K562 (cell line): ENCODE results near the gene SORBS2. TPM values are rescaled to one million over a fixed set of nuclear protein-coding genes. Genes with fewer than 3 reads are reported as not detected.

Experiments used
- ATAC-seq: fragments of 200-7000 bp; cut with Tn5 transposase; 3 replicates; pipeline ENCODE4 v1.9.1; 2020; ENCODE audit warnings: moderate library complexity
- BruUV-seq: library from RNA; stranded (reverse); fragments of 400-500 nt; replicated peaks from 2 replicates; lab custom pipeline; 2021; lab: Mats Ljungman, UMichigan
- CTCF ChIA-PET: fragments of 300-600 bp; formaldehyde crosslinking; extraction: SDS; loops from one replicate; lab custom pipeline; 2021; ENCODE audit warnings: low intra/inter-chr PET ratio; lab: Yijun Ruan, JAX
- POLR2A ChIA-PET: fragments of 300-600, 350-650 bp; sonication (Branson Sonifier 250); formaldehyde crosslinking; extraction: SDS; loops from one replicate; lab custom pipeline; 2021; ENCODE audit warnings: antibody characterized with exemption, inconsistent platforms; lab: Yijun Ruan, JAX
- DNase-seq, 4 experiments: peaks; one replicate each; pipeline versions ENCODE4 v3.0.0 to v3.0.0-alpha.2; 2011 to 2018; ENCODE audit warnings: low spot score in 3 of 4, mixed read lengths in 3 of 4; ENCODE audit errors: extremely low read depth in 1 of 4
- FAIRE-seq: peaks from 2 replicates; lab custom pipeline; 2011; peaks lifted over from hg19 to GRCh38; lab: Jason Lieb, UNC
- H2AFZ ChIP-seq: 2 replicates; pipeline ENCODE4 v1.6.0; 2011; ENCODE audit warnings: low read depth, low read length, control low read depth, inconsistent platforms
- H3K27ac ChIP-seq: fragments of 200-600 bp; 3 replicates; pipeline ENCODE4 v1.8.0; 2011; ENCODE audit warnings: low read depth, mild to moderate bottlenecking, control low read depth, inconsistent platforms, low read length, moderate library complexity, mixed read lengths; ENCODE audit errors: extremely low read depth
- H3K27me3 ChIP-seq, 2 experiments: fragments of 300-600 bp in 1 of 2; 2 replicates in 1 of 2; 3 replicates in 1 of 2; pipeline versions ENCODE4 v1.6.0 to v1.8.0; 2011; ENCODE audit warnings: inconsistent platforms in 2 of 2, low read length in 2 of 2, mild to moderate bottlenecking in 1 of 2, mixed read lengths in 1 of 2, moderate library complexity in 1 of 2; ENCODE audit not compliant: control insufficient read depth in 2 of 2, insufficient read depth in 2 of 2
- H3K36me3 ChIP-seq: fragments of 300-600 bp; 3 replicates; pipeline ENCODE4 v1.8.0; 2011; ENCODE audit warnings: mild to moderate bottlenecking, low read length, inconsistent platforms; ENCODE audit not compliant: control insufficient read depth, insufficient read depth
- H3K4me1 ChIP-seq, 2 experiments: fragments of 200-600 bp in 1 of 2; replicated peaks in 1 of 2; 2 replicates in 1 of 2; 3 replicates in 1 of 2; pipeline versions ENCODE4 v1.5.1 to v1.8.0; 2011; ENCODE audit warnings: inconsistent platforms in 2 of 2, low read length in 2 of 2, mild to moderate bottlenecking in 1 of 2, mixed read lengths in 1 of 2, moderate library complexity in 1 of 2; ENCODE audit not compliant: control insufficient read depth in 2 of 2, insufficient read depth in 2 of 2
- H3K4me2 ChIP-seq: 2 replicates; pipeline ENCODE4 v1.6.1; 2011; ENCODE audit warnings: low read length, control low read depth, inconsistent platforms, mixed read lengths; ENCODE audit not compliant: insufficient read depth
- H3K4me3 ChIP-seq: fragments of 200-600 bp; sonication (generic), shearing (Covaris generic); 2 replicates; pipeline ENCODE4 v1.5.1; 2016; ENCODE audit warnings: control low read depth, inconsistent platforms
- H3K79me2 ChIP-seq: fragments of 200-600 bp; 3 replicates; pipeline ENCODE4 v1.8.0; 2011; ENCODE audit warnings: low read length, inconsistent platforms; ENCODE audit not compliant: control insufficient read depth, insufficient read depth
- H3K9ac ChIP-seq, 2 experiments: 2 replicates each; pipeline versions ENCODE4 v1.6.0 to v1.6.1; 2011; ENCODE audit warnings: low read depth in 2 of 2, low read length in 2 of 2, control low read depth in 1 of 2, inconsistent platforms in 1 of 2, mild to moderate bottlenecking in 1 of 2, mixed read lengths in 1 of 2; ENCODE audit not compliant: insufficient read depth in 1 of 2
- H3K9me1 ChIP-seq: one replicate; pipeline ENCODE4 v1.6.0; 2011; ENCODE audit warnings: inconsistent platforms, mild to moderate bottlenecking, low read length, moderate library complexity; ENCODE audit not compliant: control insufficient read depth, insufficient read depth
- H3K9me3 ChIP-seq: replicated peaks from 2 replicates; pipeline ENCODE4 v1.5.1; 2011; ENCODE audit warnings: low read depth, low read length, inconsistent platforms; ENCODE audit not compliant: control insufficient read depth, insufficient read depth
- H4K20me1 ChIP-seq: replicated peaks from 2 replicates; pipeline ENCODE4 v1.6.1; 2011; ENCODE audit warnings: low read length, inconsistent platforms, mixed read lengths; ENCODE audit not compliant: control insufficient read depth, insufficient read depth
- BMI1 ChIP-seq: fragments of 150-350 bp; IDR thresholded peaks from 2 replicates; pipeline ENCODE4 v1.6.1; 2014; ENCODE audit warnings: low read length
- CBFA2T3 ChIP-seq: fragments of 450-650 bp; IDR thresholded peaks from 2 replicates; pipeline ENCODE4 v1.6.1; 2017
- KDM1A ChIP-seq, 2 experiments: fragments of 450-650 bp; IDR thresholded peaks; 2 replicates each; pipeline ENCODE4 v1.6.1; 2016; ENCODE audit warnings: mild to moderate bottlenecking in 2 of 2
- PREB ChIP-seq: sonication (generic); formaldehyde crosslinking; IDR thresholded peaks from 2 replicates; pipeline ENCODE4 v1.8.1; 2023; ENCODE audit warnings: mild to moderate bottlenecking, missing genetic modification reagents
- RBM25 ChIP-seq: fragments of 200-400 bp; formaldehyde crosslinking; IDR thresholded peaks from 2 replicates; pipeline ENCODE4 v1.6.1; 2018; ENCODE audit warnings: low read length, low read depth, moderate library complexity; ENCODE audit not compliant: severe bottlenecking
- ZBTB7A ChIP-seq: IDR thresholded peaks from 2 replicates; pipeline ENCODE4 v1.6.1; 2011; ENCODE audit warnings: low read depth, mild to moderate bottlenecking, low read length, moderate library complexity, borderline replicate concordance; ENCODE audit not compliant: control insufficient read depth
- ZNF830 ChIP-seq: fragments of 250-450 bp; sonication (Bioruptor Pico); IDR thresholded peaks from 2 replicates; pipeline ENCODE4 v1.5.0; 2021; ENCODE audit warnings: mild to moderate bottlenecking
- WGBS: fragments of 100-300 bp; shearing (Covaris generic); methylation state at CpG from one replicate; pipeline ENCODE4 v1.1.6; 2016; ENCODE audit warnings: low coverage, mixed read lengths; ENCODE audit not compliant: insufficient coverage; ENCODE audit errors: missing lambda C conversion rate; 5-methylcytosine and 5-hydroxymethylcytosine counted together
- in situ Hi-C: fragments of 300-500 bp; cut with MboI; formaldehyde crosslinking; loops from 4 replicates; pipeline ENCODE4 v1.15.0; 2018; ENCODE audit warnings: inconsistent platforms, mixed read lengths
- intact Hi-C: fragments of 100-400 bp; cut with micrococcal nuclease; formaldehyde crosslinking; loops from 2 replicates; pipeline ENCODE4 v1.14.2; 2022
- polyA plus RNA-seq, 8 experiments: library from polyadenylated mRNA; depleted of rRNA in 4 of 8; stranded (reverse) in 5 of 8; unstranded in 3 of 8; fragments of >200 nt; fragmentation: Nextera tagmentation in 2 of 8; fragmentation: Illumina TruSeq in 1 of 8; extraction: Ambion mirVana in 2 of 8; extraction: Trizol in 1 of 8; gene quantifications; 2 replicates each; pipeline versions ENCODE4 v1.2.1 to v1.2.3, GENCODE V29; 2011 to 2014; ENCODE audit warnings: inconsistent platforms in 1 of 8, missing spikeins in 1 of 8
- total RNA-seq, 7 experiments: library from RNA; depleted of rRNA in 6 of 7; stranded (reverse); fragments of >200 nt in 6 of 7; fragmentation: Illumina TruSeq in 2 of 7; extraction: Trizol in 2 of 7; gene quantifications; 2 replicates each; pipeline versions ENCODE4 v1.2.1 to v1.2.3, GENCODE V29; 2011 to 2021; ENCODE audit warnings: low replicate concordance in 1 of 7
- TF ChIP-seq, protein P1 (sequence below): sonication (generic); formaldehyde crosslinking; IDR thresholded peaks from 2 replicates; pipeline ENCODE4 v1.9.0; 2022; ENCODE audit warnings: mild to moderate bottlenecking, missing genetic modification reagents
- TF ChIP-seq, protein P2 (sequence below): sonication (generic); formaldehyde crosslinking; IDR thresholded peaks from 2 replicates; pipeline ENCODE4 v1.8.0; 2023; ENCODE audit warnings: mild to moderate bottlenecking, missing genetic modification reagents
- TF ChIP-seq, protein P3 (sequence below): sonication (generic); formaldehyde crosslinking; IDR thresholded peaks from 2 replicates; pipeline ENCODE4 v1.8.1; 2023; ENCODE audit warnings: mild to moderate bottlenecking, missing genetic modification reagents, moderate library complexity

SORBS2 gene
- total and polyA plus RNA-seq, 9 of the 15 experiments (the other 6 are each of a cell fraction or from before 2014, with no cell fraction given) = 0.29 TPM; not detected in 8

- no peak for TF ChIP-seq KDM1A (IDR thresholded peaks at IDR 0.05)
- peak; percentile 58 for TF ChIP-seq CBFA2T3
- no peak for TF ChIP-seq BMI1
These were observed 234.7 kb downstream of the SORBS2 start (continued) for GRCh38 chr4:185576962-185577950.

GRCh38 chr4:185576314-185576961 lies 235.6 kb downstream of the SORBS2 start:
- 43% methylated on average over 9 of the region's 9 CpGs for WGBS
- no peaks in the 10 kb centered on the region for H3K9me3 ChIP-seq
- peak overlapping the region; percentile 5; the same call in 1 of the 2 replicates for H2AFZ ChIP-seq
- no TSS peak for BruUV-seq
- H3K79me2 ChIP-seq = no peaks in the 10 kb centered on the region
- ChIA-PET POLR2A (no interaction called here), CTCF (no interaction called here)
- H3K9me1 ChIP-seq = no peaks in the 10 kb centered on the region
- no peak overlapping the region for H3K4me3 ChIP-seq
- no peak for ATAC-seq
- H4K20me1 ChIP-seq = no peaks in the 10 kb centered on the region
- no peak overlapping the region for H3K4me2 ChIP-seq
- intact Hi-C loops = no loop called here
- no peaks in the 10 kb centered on the region for H3K36me3 ChIP-seq
- in situ Hi-C loops = no loop called here
- H3K27me3 ChIP-seq = peaks cover 9 to 14% of the 10 kb centered on the region in 2 experiments; a peak in 3 of 5 replicates
- no peak overlapping the region for H3K27ac ChIP-seq
- no peak for DNase-seq
- H3K4me1 ChIP-seq = peaks cover 7% of the 10 kb centered on the region in 2 experiments; a peak in 4 of 5 replicates
- no peak for FAIRE-seq
- H3K9ac ChIP-seq = no peak overlapping the region
- TF ChIP-seq ZNF830 (CRISPR knock-in tag) (no peak), PREB (CRISPR knock-in tag) (no peak), ZBTB7A (no peak), RBM25 (no peak)
- TF ChIP-seq, protein P1, sequence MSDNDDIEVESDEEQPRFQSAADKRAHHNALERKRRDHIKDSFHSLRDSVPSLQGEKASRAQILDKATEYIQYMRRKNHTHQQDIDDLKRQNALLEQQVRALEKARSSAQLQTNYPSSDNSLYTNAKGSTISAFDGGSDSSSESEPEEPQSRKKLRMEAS (CRISPR knock-in tag) = no peak
- TF ChIP-seq, protein P2, sequence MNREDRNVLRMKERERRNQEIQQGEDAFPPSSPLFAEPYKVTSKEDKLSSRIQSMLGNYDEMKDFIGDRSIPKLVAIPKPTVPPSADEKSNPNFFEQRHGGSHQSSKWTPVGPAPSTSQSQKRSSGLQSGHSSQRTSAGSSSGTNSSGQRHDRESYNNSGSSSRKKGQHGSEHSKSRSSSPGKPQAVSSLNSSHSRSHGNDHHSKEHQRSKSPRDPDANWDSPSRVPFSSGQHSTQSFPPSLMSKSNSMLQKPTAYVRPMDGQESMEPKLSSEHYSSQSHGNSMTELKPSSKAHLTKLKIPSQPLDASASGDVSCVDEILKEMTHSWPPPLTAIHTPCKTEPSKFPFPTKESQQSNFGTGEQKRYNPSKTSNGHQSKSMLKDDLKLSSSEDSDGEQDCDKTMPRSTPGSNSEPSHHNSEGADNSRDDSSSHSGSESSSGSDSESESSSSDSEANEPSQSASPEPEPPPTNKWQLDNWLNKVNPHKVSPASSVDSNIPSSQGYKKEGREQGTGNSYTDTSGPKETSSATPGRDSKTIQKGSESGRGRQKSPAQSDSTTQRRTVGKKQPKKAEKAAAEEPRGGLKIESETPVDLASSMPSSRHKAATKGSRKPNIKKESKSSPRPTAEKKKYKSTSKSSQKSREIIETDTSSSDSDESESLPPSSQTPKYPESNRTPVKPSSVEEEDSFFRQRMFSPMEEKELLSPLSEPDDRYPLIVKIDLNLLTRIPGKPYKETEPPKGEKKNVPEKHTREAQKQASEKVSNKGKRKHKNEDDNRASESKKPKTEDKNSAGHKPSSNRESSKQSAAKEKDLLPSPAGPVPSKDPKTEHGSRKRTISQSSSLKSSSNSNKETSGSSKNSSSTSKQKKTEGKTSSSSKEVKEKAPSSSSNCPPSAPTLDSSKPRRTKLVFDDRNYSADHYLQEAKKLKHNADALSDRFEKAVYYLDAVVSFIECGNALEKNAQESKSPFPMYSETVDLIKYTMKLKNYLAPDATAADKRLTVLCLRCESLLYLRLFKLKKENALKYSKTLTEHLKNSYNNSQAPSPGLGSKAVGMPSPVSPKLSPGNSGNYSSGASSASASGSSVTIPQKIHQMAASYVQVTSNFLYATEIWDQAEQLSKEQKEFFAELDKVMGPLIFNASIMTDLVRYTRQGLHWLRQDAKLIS (CRISPR knock-in tag) = no peak
- TF ChIP-seq, protein P3, sequence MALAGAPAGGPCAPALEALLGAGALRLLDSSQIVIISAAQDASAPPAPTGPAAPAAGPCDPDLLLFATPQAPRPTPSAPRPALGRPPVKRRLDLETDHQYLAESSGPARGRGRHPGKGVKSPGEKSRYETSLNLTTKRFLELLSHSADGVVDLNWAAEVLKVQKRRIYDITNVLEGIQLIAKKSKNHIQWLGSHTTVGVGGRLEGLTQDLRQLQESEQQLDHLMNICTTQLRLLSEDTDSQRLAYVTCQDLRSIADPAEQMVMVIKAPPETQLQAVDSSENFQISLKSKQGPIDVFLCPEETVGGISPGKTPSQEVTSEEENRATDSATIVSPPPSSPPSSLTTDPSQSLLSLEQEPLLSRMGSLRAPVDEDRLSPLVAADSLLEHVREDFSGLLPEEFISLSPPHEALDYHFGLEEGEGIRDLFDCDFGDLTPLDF = no peak
